HG02763 (cell line): ENCODE results near the gene KLHDC9.

Experiments
- ATAC-seq: cut with Tn5 transposase; IDR thresholded peaks from one replicate; pipeline ENCODE4 v1.9.1; 2021; ENCODE audit warnings: mild to moderate bottlenecking, moderate library complexity; ENCODE audit not compliant: unreplicated experiment

The KLHDC9 gene

GRCh38 chr1:161074676-161075368, 23.3 kb upstream of the KLHDC9 start:
- no peak for ATAC-seq

DNA sequence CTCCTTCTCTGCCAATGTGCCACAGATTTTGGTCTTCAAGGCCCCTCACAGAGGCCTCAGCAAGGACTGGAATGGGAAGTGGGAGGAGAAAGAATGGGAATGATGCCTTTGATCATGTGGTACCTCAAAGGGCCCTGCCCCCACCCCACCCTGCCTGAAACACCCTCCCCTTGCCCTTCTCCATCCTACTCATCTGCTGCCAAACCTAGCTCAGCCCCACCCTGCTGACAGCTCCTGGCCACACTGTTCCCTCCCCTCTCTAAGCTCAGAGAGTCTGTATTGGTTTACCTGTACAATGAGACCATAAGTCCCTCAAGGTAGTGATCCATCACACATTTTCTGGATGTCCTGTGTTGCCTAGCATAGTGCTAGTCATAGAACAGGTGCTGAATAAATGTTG, 21.8 kb upstream of the KLHDC9 start:
- ATAC-seq = no peak

GRCh38 chr1:161077426-161077825, 20.7 kb upstream of the KLHDC9 start:
- ATAC-seq = no peak

DNA sequence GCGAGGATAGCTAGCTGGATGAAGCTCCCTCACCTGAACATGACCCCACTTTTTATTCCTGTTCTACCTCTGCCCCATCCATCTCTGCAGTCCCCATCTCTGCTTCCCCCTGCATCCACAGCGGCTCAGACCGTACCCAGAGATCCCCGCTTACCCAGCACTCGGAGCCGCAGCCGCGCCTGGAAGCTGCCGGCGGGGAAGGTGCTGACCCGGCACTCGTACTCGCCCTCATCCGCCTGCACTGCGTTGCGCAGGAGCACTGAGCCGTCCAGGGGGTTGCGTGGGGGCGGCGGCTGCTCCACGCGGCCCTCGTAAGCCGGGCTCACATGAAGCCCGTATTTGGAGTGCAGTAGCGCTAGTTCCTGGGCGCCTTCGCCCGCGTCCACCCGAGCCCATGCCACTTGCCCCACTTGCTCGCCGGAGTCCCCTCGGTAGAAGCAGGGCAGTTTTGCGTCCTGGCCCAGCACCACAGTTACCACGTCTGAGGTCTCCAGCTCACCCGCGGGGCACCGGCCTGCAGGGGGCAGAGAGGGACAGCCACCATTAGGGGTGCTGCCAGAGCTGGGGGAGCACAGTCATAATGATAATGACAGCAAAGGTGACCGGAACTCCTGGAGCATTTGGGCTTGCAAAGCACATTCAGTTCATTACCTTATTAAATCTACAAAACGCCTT, 18.6 kb upstream of the KLHDC9 start:
- no peak for ATAC-seq

GRCh38 chr1:161080441-161081405, 17.4 kb upstream of the KLHDC9 start:
- no peak for ATAC-seq

DNA sequence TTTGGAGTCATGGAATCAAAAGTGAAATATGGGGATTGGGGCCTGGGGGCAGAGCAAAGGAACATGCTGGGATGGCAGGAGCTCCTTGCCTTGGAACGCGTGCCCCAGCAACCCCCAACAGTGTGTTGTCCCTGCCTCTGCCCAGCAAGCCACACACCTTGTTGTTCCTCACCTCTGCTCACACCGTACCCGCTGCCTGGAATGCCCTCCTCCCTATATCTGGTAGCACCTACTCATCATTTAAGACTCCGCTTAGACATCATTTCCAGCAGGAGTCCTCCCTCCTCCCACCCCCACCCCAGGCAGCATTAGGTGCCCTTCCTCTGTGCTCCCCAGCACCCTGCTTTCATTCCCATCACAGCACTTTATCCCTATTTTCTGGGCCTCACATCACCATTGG, 16.6 kb upstream of the KLHDC9 start:
- no peak for ATAC-seq

GRCh38 chr1:161082483-161082882, 15.7 kb upstream of the KLHDC9 start:
- ATAC-seq = no peak

DNA sequence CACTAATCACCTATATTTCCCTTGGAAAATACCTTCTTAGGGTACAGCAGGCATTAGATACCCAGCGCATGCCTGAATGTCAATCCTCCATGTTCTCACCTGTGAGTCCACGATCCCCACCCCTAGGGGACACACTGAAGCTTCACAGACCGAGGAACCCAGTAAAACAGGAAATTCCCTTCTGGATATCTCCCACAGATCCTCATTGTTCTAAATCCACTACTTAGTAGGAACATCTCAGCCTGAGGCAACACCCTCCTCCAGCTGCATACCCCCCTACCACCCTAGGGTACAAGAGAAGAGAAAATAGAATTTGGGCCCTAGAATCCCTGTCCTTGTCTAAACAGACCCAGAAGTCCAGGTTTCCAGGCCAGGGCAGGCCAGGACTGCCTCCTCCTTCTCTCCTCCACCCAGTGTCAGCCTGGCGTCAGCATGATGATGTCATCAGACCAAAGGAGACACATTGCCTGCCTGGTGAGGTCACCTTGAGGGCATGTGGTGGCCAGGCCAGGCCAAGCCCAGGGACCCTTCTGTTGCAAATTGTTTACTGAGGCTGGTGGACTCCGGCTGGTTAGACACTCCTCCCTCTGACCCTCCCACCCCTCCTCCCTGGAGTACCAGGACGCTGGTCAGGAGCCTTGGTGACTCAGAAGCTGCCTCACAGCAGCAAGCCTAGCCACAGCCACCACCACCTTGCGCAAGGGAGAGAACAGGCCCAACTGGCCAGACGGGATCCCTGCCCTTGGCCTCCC, 15.0 kb upstream of the KLHDC9 start:
- no peak for ATAC-seq

- ATAC-seq = no peak
Measured at GRCh38 chr1:161083748-161084596, 14.2 kb upstream of the KLHDC9 start.

GRCh38 chr1:161084597-161084988, 13.6 kb upstream of the KLHDC9 start:
- no peak for ATAC-seq

DNA sequence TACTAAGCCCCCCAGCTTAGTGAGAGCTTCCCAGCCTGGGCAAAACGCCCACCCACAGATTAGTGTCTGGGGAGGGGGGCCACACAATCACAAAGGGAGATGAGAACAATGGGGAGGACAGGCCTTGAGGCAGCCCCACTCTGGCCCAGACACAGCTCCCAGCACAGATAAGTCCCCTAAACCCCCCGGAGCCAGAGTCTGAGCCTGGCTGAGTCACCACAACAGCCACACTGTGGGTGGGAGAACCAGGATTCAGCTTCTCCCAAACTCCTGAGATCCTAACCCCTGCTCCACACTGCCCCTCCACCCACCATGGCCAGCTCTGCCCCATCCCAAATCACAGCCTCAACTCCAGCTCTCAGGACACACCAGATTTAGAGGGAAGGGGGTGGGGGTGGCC, 13.0 kb upstream of the KLHDC9 start:
- ATAC-seq = no peak

- no peak for ATAC-seq
Measured at GRCh38 chr1:161086457-161086856, 11.7 kb upstream of the KLHDC9 start.

DNA sequence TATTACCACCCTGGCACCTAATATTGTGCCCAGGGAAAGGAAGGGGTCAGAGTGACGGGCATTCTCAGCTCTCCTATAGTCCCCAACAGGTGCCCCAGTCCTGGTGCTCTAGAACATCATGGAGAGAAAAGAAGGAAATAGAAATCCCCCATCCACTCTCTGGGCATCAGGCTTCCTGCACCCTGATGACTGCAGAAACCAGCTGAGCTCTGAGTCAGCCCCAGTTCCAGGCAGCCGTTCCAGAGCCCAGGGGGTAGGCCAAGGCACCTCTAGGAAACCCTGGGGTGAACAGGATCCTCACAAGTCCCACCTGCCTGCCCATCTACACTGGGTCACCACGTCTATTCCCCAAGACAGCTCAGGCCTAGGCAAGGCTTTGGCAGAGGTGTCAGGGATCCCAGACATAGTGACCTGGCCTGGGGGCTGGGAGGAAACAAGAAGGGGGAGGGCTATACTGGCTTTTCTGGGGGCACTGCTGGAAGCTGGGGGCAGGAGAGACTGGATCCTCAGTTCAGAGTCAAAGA, 9.5 kb upstream of the KLHDC9 start:
- ATAC-seq = no peak

DNA sequence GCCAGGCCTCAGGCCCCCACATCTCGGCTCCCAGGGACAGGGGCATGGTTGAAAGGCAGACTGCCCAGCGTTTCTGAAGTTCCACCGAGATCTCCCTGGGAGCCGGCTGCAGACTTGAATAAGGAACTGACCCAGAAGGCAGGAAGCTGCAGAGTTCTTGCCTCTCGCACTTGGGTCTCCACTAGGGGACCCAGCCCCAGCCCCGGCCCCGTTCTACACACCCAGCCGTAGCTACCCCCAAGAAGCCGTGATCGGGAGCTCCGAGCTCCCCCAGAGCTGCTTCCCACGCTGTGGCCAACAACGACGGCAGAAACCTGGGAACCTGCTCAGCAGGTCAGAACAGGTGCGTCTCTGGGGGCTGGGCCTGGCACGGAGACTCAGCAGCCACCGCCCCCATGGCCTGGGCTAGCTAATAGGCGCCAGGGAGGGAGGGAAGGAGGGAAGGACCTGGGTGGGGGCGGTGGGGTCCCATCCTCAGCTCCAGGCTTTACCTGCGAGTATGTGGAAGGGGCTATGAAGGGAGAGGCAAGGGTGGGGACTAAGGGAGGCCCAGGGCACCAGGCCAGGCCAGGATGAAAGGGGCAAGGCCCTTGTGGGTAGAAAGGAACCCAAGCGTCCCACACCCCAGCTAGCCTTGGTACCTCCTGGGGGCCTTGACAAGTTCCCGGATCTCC, 8.8 kb upstream of the KLHDC9 start, which contains the start of gene NECTIN4:
TSS of gene NECTIN4 (minus strand) at position 308 of the 674 bp plus-strand sequence. CDS start at position 46, 262 bp downstream.
- ATAC-seq = no peak

DNA sequence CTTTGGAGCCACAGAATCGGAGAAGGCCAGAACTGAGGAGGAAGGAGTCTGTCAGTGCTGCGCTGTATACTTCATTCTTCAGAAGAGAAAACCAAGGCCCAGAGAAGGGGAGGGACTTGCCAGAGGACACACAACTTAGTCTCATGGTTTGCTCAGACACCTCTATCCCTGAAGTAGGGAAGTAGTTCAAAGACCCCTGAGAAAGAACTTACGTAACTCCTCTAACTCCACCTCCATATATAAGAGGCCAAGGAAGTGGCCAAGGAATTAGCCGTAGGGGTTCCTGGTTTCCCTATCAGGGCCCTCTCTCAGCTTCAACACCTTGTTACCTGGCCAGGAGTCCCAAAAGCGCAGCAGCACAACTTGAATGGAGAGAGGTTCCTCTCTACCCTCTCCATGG, 8.2 kb upstream of the KLHDC9 start:
- ATAC-seq = no peak

GRCh38 chr1:161090617-161091016, 7.5 kb upstream of the KLHDC9 start:
- no peak for ATAC-seq

GRCh38 chr1:161091093-161091492, 7.1 kb upstream of the KLHDC9 start:
- ATAC-seq = no peak

GRCh38 chr1:161091796-161092507, 6.2 kb upstream of the KLHDC9 start:
- ATAC-seq = no peak
